HG03432 (cell line): ENCODE data around the gene SMIM14.
"Not testable (repeated sequence)": the region's sequence is repeated elsewhere in the genome, so short reads cannot be mapped to it uniquely, and the experiment has no call there.

Experiments used
- ATAC-seq: cut with Tn5 transposase; IDR thresholded peaks from one replicate; pipeline ENCODE4 v1.9.1; 2021; ENCODE audit warnings: mild to moderate bottlenecking, moderate library complexity; ENCODE audit not compliant: unreplicated experiment

SMIM14 gene

GRCh38 chr4:39638354-39639239 is at the start of gene SMIM14:
Gene SMIM14 (minus strand): TSS chr4:39638865. CDS start chr4:39605145, 33,720 bp downstream.
- ATAC-seq: peak; percentile 83

GRCh38 chr4:39687014-39687413 is 48.3 kb upstream of the SMIM14 start:
- ATAC-seq: no peak

GRCh38 chr4:39685990-39686389 is 47.3 kb upstream of the SMIM14 start:
- no peak for ATAC-seq

- peak; percentile 87 for ATAC-seq
Measured at GRCh38 chr4:39682138-39682537, 43.5 kb upstream of the SMIM14 start.

- ATAC-seq: not testable (repeated sequence)
Measured at GRCh38 chr4:39681003-39681402, 42.3 kb upstream of the SMIM14 start.

GRCh38 chr4:39675681-39676080 is 37.0 kb upstream of the SMIM14 start:
- ATAC-seq: not testable (repeated sequence)

GRCh38 chr4:39670296-39670695 is 31.6 kb upstream of the SMIM14 start:
- ATAC-seq: not testable (repeated sequence)

GRCh38 chr4:39668887-39669286 is 30.2 kb upstream of the SMIM14 start:
- no peak for ATAC-seq

- ATAC-seq: no peak
Measured at GRCh38 chr4:39667706-39668105, 29.0 kb upstream of the SMIM14 start.

GRCh38 chr4:39664828-39665731 is 26.4 kb upstream of the SMIM14 start:
- no peak for ATAC-seq

- no peak for ATAC-seq
Measured at GRCh38 chr4:39662683-39663082, 24.0 kb upstream of the SMIM14 start.

GRCh38 chr4:39660757-39661156 is 22.1 kb upstream of the SMIM14 start:
- no peak for ATAC-seq

- ATAC-seq: no peak
Measured at GRCh38 chr4:39660045-39660444, 21.4 kb upstream of the SMIM14 start.

- no peak for ATAC-seq
Measured at GRCh38 chr4:39658756-39659155, 20.1 kb upstream of the SMIM14 start.

- peak; percentile 82 for ATAC-seq
Measured at GRCh38 chr4:39657465-39657864, 18.8 kb upstream of the SMIM14 start.

GRCh38 chr4:39656638-39657037 is 18.0 kb upstream of the SMIM14 start:
- not testable (repeated sequence) for ATAC-seq

- ATAC-seq: no peak
Measured at GRCh38 chr4:39655876-39656275, 17.2 kb upstream of the SMIM14 start.

- ATAC-seq: no peak
Measured at GRCh38 chr4:39655211-39655610, 16.5 kb upstream of the SMIM14 start.

GRCh38 chr4:39651586-39651985 is 12.9 kb upstream of the SMIM14 start:
- ATAC-seq: not testable (repeated sequence)

- no peak for ATAC-seq
Measured at GRCh38 chr4:39649639-39650265, 11.1 kb upstream of the SMIM14 start.
